Activated CD4-positive, alpha-beta memory T cell treated with anti-CD3 and anti-CD28 coated beads, Interleukin-2, amount 10 ng/mL, durations not matched to agents 7 days and 5 days (primary cell): Measurements from ENCODE around the gene CRYBG2. TPM values are rescaled to one million over a fixed set of nuclear protein-coding genes. Genes with fewer than 3 reads are reported as not detected.

Source experiments
- CTCF ChIA-PET: fragments of 350-600 bp; sonication (Branson Sonifier 250); formaldehyde crosslinking; loops from one replicate; lab custom pipeline; 2021; ENCODE audit warnings: antibody characterized with exemption, inconsistent platforms; lab: Charles Lee
- POLR2A ChIA-PET: fragments of 350-600 bp; sonication (Branson Sonifier 250); formaldehyde crosslinking; loops from one replicate; lab custom pipeline; 2021; ENCODE audit warnings: antibody characterized with exemption; lab: Charles Lee
- DNase-seq: peaks from one replicate; pipeline ENCODE4 v3.0.0-alpha.2; 2020
- H3K27ac Mint-ChIP-seq: one replicate; pipeline ENCODE4 v1.8.0; 2021; ENCODE audit warnings: mild to moderate bottlenecking, mixed read lengths
- H3K27me3 Mint-ChIP-seq: one replicate; pipeline ENCODE4 v1.8.0; 2021; ENCODE audit warnings: mixed read lengths
- H3K36me3 Mint-ChIP-seq: one replicate; pipeline ENCODE4 v1.8.0; 2021; ENCODE audit warnings: low read depth, mixed read lengths
- H3K4me1 Mint-ChIP-seq: one replicate; pipeline ENCODE4 v1.8.0; 2021; ENCODE audit warnings: mixed read lengths
- H3K4me3 Mint-ChIP-seq: one replicate; pipeline ENCODE4 v1.8.0; 2021; ENCODE audit warnings: mild to moderate bottlenecking, mixed read lengths
- H3K9me3 Mint-ChIP-seq: one replicate; pipeline ENCODE4 v1.8.0; 2021; ENCODE audit warnings: mixed read lengths
- total RNA-seq, 2 experiments: library from RNA; stranded (reverse); gene quantifications; one replicate each; pipeline ENCODE4 v1.2.3, GENCODE V29; 2021

Gene CRYBG2
- total RNA-seq, 2 experiments from 2014 or later = 1.9 to 4.3 TPM

DNA sequence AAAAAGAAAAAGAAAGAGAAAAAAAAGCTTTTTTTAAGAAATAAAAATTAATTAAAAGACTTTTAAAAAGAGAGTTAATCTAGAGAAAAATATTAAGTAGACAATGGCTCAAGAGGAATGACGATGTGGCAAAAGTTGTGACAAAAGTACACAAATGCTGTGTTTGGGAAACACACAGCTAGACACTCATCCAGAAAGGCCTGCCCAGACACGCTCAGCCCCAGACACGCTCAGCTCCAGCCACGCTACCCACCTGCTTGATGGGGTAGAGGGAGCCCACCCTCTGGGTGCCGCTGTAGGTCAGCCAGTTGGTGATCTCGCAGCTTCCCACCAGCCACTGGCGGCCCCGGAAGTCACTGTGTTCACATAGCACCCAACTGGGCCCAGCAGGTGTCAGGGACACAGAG is 26.0 kb downstream of the CRYBG2 start:
- peaks cover 20% of the 10 kb centered on the region for H3K36me3 Mint-ChIP-seq
- peaks cover 7% of the 10 kb centered on the region for H3K4me1 Mint-ChIP-seq
- CTCF ChIA-PET = interaction anchor here (0.6 to 1.7 kb wide), 6 partner anchors 30 to 90 kb away, joined by 3 to 5 read pairs (median 4); no protein-coding TSS in a partner anchor
- no peaks in the 10 kb centered on the region for H3K9me3 Mint-ChIP-seq
- H3K27ac Mint-ChIP-seq = no peak overlapping the region
- no peak for DNase-seq
- POLR2A ChIA-PET = interaction anchor here (1.5 kb wide), 1 partner anchor 8 kb away, joined by 3 read pairs; no protein-coding TSS in a partner anchor
- no peak overlapping the region for H3K4me3 Mint-ChIP-seq
- no peaks in the 10 kb centered on the region for H3K27me3 Mint-ChIP-seq

DNA sequence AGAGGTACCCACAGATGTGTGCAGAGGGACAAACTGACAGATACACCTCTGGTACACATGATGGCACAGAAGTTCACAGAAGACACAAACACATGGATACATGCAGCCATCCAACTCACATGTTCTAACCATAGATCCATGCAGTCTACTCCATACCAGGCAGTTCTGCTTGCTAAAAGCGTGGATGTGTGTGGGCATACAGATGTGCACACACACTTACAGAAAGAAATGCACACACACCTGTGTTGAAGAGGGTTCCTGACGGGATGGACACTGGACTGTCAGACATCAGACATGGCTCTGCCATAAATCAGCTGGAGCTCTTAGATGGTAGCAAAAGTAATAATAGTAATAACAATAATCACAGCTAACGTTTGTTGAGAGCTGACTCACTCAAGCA is 29.4 kb downstream of the CRYBG2 start:
- peaks cover 35% of the 10 kb centered on the region for H3K4me1 Mint-ChIP-seq
- no peak overlapping the region for H3K27ac Mint-ChIP-seq
- POLR2A ChIA-PET = interaction anchor here (0.9 kb wide), 1 partner anchor 66 kb away, joined by 4 read pairs; no protein-coding TSS in a partner anchor
- H3K27me3 Mint-ChIP-seq = no peaks in the 10 kb centered on the region
- CTCF ChIA-PET = interaction anchor here (0.5 to 21.0 kb wide), 3 partner anchors 42 to 93 kb away, joined by 3 to 883 read pairs (median 4); partner anchors contain the start of gene SH3BGRL3
- peaks cover 50% of the 10 kb centered on the region for H3K36me3 Mint-ChIP-seq
- no peaks in the 10 kb centered on the region for H3K9me3 Mint-ChIP-seq
- DNase-seq = no peak
- no peak overlapping the region for H3K4me3 Mint-ChIP-seq

DNA sequence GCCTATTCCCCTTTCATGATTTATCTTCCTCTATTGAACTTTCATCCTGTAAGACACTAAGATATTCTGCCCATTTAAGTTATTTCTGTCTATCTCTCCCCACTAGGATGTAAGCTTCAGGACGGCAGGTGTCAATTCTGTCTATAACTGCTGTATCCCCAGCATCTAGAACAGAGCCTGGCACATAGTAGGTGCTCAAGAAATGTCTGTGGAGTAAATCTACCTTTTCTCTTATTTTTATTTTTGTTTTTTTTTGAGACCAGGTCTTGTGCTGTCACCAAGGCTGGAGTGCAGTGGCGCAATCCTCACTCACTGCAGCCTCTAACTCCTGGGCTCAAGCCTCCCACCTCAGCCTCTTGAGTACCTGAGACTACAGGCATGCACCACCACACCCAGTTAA is 30.5 kb downstream of the CRYBG2 start:
- Mint-ChIP-seq H3K4me3 (no peak overlapping the region), H3K9me3 (no peaks in the 10 kb centered on the region), H3K4me1 (peaks cover 38% of the 10 kb centered on the region), H3K27ac (peak overlapping the region; percentile 14), H3K36me3 (peaks cover 62% of the 10 kb centered on the region), H3K27me3 (no peaks in the 10 kb centered on the region)
- ChIA-PET CTCF (interaction anchor here (1.3 to 21.0 kb wide), 5 partner anchors 16 to 94 kb away, joined by 4 to 883 read pairs (median 27); partner anchors contain the start of gene SH3BGRL3), POLR2A (interaction anchor here (28.5 kb wide), 1 partner anchor 40 kb away, joined by 1302 read pairs; the partner anchor contains the start of gene SH3BGRL3)
- DNase-seq = no peak

DNA sequence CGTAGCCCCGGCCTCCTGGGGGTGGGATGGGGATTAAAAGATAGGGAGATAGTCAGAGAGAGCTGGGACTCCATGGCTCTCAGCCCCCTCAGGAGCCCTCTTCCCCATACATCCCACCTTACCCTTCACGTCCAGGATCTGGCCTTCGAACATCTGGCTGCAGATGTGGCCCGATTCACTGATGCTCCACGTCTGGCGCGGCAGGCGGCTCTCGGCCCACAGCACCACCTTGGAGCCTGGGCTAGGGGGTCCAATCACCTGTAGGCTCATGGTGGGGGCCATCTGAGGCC is 31.9 kb downstream of the CRYBG2 start:
- CTCF ChIA-PET = interaction anchor here (0.6 to 21.0 kb wide), 24 partner anchors 10 to 177 kb away, joined by 3 to 883 read pairs (median 4); partner anchors contain the start of genes C1orf232, CEP85, DHDDS and SH3BGRL3
- POLR2A ChIA-PET = interaction anchor here (0.6 to 28.5 kb wide), 13 partner anchors 9 to 110 kb away, joined by 3 to 1302 read pairs (median 5); partner anchors contain the start of genes CEP85, DHDDS, SH3BGRL3 and UBXN11
- Mint-ChIP-seq H3K4me3 (no peak overlapping the region), H3K9me3 (no peaks in the 10 kb centered on the region), H3K4me1 (peaks cover 48% of the 10 kb centered on the region), H3K27me3 (no peaks in the 10 kb centered on the region), H3K36me3 (peaks cover 70% of the 10 kb centered on the region), H3K27ac (peak overlapping the region; percentile 97)
- DNase-seq = no peak

DNA sequence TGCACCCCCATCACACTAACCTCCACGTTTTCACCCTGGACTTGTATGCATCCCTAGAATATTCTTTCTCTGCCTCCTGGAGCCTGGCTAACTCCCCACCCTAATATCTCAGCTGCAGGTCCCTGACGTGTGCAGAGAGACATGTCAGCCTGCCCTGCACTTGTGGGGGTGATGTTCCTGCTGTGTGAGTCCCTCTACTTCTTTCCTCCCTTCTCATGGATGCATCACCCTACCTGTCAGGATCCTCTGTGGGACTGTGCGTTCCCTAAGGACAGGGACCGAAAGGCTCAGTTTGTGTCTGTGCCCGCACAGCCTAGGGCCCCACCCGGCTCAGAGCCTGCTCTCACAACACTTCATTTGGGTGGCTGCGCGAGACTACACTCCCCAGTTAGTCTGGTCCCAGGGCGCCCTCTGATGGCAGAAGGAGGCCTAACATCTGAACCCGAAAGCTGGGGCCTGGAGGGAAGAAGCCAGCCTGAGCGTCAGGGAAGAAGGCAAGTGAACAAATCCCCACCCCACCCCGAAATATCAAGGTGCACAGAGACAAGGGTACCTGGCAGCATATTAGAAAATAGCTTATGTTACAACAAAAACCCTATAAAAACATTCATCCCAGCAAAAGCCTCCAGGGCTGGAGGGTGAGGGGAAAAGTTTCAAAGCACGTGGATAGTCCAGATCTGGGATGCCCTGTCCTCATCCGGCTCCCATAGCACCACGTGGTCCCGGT is 32.5 kb downstream of the CRYBG2 start:
- H3K27ac Mint-ChIP-seq = peak overlapping the region; percentile 97
- H3K36me3 Mint-ChIP-seq = peaks cover 70% of the 10 kb centered on the region
- ChIA-PET POLR2A (interaction anchor here (0.6 to 28.5 kb wide), 13 partner anchors 10 to 111 kb away, joined by 3 to 1302 read pairs (median 5); partner anchors contain the start of genes CEP85, DHDDS, SH3BGRL3 and UBXN11), CTCF (interaction anchor here (0.6 to 21.0 kb wide), 26 partner anchors 10 to 176 kb away, joined by 3 to 883 read pairs (median 4); partner anchors contain the start of genes C1orf232, CEP85, DHDDS and SH3BGRL3)
- peaks cover 51% of the 10 kb centered on the region for H3K4me1 Mint-ChIP-seq
- DNase-seq = peak; percentile 95
- H3K4me3 Mint-ChIP-seq = peak overlapping the region; percentile 84
- no peaks in the 10 kb centered on the region for H3K27me3 Mint-ChIP-seq
- no peaks in the 10 kb centered on the region for H3K9me3 Mint-ChIP-seq

DNA sequence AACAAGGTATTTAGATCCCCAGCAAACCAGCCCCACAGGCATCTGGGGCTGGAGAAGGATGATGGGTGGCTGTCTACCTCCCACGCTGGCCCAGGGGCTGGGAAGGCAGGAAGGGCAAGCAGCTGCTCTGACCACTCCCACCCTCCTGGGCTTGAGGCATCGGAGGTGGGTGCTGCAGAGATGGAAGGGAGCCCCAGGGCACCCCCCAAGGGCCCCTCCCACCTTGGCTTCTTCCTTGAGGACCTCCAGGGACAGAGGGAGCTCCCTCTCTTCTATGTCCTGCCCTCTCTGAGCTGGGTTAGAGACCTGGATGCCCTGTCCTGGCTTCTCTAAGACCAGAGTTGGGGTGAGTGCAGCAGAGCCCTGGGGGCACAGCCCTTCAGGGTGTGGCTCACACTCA is 33.0 kb downstream of the CRYBG2 start:
- DNase-seq = no peak
- H3K4me3 Mint-ChIP-seq = peak overlapping the region; percentile 84
- H3K27ac Mint-ChIP-seq = peak overlapping the region; percentile 97
- H3K9me3 Mint-ChIP-seq = no peaks in the 10 kb centered on the region
- H3K4me1 Mint-ChIP-seq = peaks cover 57% of the 10 kb centered on the region
- H3K27me3 Mint-ChIP-seq = no peaks in the 10 kb centered on the region
- H3K36me3 Mint-ChIP-seq = peaks cover 70% of the 10 kb centered on the region
- ChIA-PET POLR2A (interaction anchor here (1.4 to 28.5 kb wide), 6 partner anchors 14 to 111 kb away, joined by 5 to 1302 read pairs (median 12); partner anchors contain the start of genes CEP85, DHDDS, SH3BGRL3 and UBXN11), CTCF (interaction anchor here (1.0 to 21.0 kb wide), 18 partner anchors 9 to 176 kb away, joined by 3 to 883 read pairs (median 4); partner anchors contain the start of genes C1orf232, CEP85, DHDDS and SH3BGRL3)

DNA sequence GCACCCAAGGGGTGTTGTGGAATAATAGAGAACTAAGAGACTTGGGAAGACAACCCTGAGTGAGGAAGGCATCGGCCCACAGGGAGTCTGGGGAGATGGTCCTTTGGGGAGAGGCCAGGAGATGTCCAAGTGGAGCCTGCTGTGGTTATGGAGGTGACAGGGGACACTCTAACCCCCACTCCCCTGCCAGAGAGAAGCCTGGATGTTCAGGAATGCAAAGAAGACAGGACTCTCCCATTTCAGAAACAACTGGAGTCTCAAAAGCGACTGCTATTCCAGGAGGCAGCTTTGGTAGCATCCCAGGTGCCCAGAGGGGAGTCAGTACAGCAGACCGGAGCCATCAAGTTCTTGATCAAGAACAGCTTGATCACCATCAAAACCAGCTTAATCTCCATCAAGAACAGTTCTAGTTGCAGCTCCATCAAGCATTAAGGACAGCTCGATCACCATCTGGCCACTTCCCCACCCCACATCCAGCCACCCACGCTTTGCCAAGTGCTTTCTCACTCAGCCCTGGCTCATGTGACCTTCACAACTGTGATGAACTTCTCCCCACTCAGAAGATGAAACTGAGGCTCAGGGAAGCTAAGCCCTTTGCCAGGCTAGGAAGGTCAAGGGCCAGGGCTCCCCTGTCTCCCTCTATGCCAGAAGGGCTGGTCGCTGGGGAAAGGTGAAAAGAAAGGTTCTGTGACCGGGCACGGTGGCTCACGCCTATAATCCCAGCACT is 35.4 kb downstream of the CRYBG2 start:
- DNase-seq = no peak
- Mint-ChIP-seq H3K9me3 (no peaks in the 10 kb centered on the region), H3K36me3 (peaks cover 55% of the 10 kb centered on the region), H3K4me1 (peaks cover 76% of the 10 kb centered on the region), H3K27me3 (no peaks in the 10 kb centered on the region), H3K4me3 (peak overlapping the region; percentile 84), H3K27ac (peak overlapping the region; percentile 76)
- POLR2A ChIA-PET = interaction anchor here (0.8 to 28.5 kb wide), 14 partner anchors 12 to 195 kb away, joined by 3 to 1302 read pairs (median 4); partner anchors contain the start of genes CEP85, SH3BGRL3 and UBXN11
- CTCF ChIA-PET = interaction anchor here (0.8 to 21.0 kb wide), 17 partner anchors 8 to 149 kb away, joined by 3 to 883 read pairs (median 5); partner anchors contain the start of genes CEP85, SH3BGRL3, UBXN11 and ZNF593

DNA sequence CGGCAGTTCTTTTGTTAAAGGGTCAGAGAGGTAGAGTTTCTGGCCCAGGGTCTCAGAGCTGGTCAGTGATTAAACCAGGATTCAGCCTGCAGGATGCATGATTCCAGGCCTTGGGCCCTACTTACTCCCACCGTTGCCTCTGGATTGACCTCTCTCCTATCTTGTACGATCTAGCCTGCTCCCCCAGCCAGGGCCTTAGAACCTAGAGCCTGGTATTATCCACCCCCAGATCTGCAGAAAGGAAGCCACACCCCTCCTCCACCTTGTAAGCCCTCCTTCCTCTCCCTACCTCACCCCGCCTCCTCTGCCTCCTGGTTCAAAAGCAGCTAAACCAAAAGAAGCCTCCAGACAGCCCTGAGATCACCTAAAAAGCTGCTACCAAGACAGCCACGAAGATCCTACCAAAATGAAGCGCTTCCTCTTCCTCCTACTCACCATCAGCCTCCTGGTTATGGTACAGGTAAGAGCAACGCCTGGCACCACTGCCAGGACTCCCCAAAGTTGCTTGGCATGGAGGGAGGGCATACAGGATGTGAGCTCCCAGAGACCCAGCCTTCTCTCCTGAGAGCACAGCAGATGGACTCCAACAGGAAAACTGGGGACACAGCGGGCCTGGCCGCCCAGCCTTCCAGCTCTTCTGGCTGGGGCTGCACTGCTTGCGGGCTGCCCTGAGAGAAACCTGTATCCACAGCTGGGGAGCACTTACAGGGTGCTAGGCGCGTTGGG is 36.2 kb downstream of the CRYBG2 start, which contains the start of gene CD52:
Gene CD52, plus strand, starts transcription at position 347 of the 726 bp plus-strand sequence. Its CDS starts 60 bp downstream, at position 407.
- H3K27ac Mint-ChIP-seq = peak within 1 kb of the TSS; percentile 76

DNA sequence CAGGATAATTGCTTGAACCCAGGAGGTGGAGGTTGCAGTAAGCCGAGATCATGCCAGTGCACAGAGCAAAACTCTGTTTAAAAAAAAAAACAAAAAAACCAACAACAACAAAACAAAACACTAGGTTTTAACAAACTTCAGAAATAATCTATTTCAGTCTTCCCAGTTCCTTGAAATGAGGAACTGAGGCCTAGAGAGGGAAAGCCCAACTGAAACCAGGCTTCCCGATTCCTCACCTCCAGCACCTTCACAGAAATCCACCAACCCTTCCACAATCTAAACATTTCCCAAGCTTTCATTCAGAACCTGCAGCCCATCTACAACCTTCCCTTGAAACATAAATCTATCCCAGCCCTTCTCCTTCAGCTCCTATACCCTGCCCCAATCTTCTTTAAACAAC is 36.8 kb downstream of the CRYBG2 start:
- no peak for DNase-seq
- Mint-ChIP-seq H3K27me3 (no peaks in the 10 kb centered on the region), H3K4me1 (peaks cover 69% of the 10 kb centered on the region), H3K27ac (peak overlapping the region; percentile 76), H3K36me3 (peaks cover 41% of the 10 kb centered on the region), H3K9me3 (no peaks in the 10 kb centered on the region), H3K4me3 (peak overlapping the region; percentile 84)
- ChIA-PET POLR2A (interaction anchor here (0.7 to 28.5 kb wide), 11 partner anchors 10 to 184 kb away, joined by 3 to 1302 read pairs (median 4); partner anchors contain the start of genes DHDDS, SH3BGRL3 and UBXN11), CTCF (interaction anchor here (0.6 to 21.0 kb wide), 7 partner anchors 10 to 77 kb away, joined by 3 to 883 read pairs (median 7); partner anchors contain the start of genes SH3BGRL3 and UBXN11)

More for the DNA sequence above, 36.2 kb downstream of the CRYBG2 start, which contains the start of gene CD52:
- peaks cover 75% of the 10 kb centered on the region for H3K4me1 Mint-ChIP-seq
- peaks cover 48% of the 10 kb centered on the region for H3K36me3 Mint-ChIP-seq
- DNase-seq = peak; percentile 81
- CTCF ChIA-PET = interaction anchor here (0.9 to 21.0 kb wide), 14 partner anchors 8 to 148 kb away, joined by 3 to 883 read pairs (median 6); partner anchors contain the start of genes CEP85, SH3BGRL3, UBXN11 and ZNF593
- H3K27me3 Mint-ChIP-seq = no peaks in the 10 kb centered on the region
- H3K4me3 Mint-ChIP-seq = peak within 1 kb of the TSS; percentile 84
- no peaks in the 10 kb centered on the region for H3K9me3 Mint-ChIP-seq
- POLR2A ChIA-PET = interaction anchor here (0.7 to 28.5 kb wide), 15 partner anchors 11 to 183 kb away, joined by 3 to 1302 read pairs (median 4); partner anchors contain the start of genes DHDDS, SH3BGRL3 and UBXN11

DNA sequence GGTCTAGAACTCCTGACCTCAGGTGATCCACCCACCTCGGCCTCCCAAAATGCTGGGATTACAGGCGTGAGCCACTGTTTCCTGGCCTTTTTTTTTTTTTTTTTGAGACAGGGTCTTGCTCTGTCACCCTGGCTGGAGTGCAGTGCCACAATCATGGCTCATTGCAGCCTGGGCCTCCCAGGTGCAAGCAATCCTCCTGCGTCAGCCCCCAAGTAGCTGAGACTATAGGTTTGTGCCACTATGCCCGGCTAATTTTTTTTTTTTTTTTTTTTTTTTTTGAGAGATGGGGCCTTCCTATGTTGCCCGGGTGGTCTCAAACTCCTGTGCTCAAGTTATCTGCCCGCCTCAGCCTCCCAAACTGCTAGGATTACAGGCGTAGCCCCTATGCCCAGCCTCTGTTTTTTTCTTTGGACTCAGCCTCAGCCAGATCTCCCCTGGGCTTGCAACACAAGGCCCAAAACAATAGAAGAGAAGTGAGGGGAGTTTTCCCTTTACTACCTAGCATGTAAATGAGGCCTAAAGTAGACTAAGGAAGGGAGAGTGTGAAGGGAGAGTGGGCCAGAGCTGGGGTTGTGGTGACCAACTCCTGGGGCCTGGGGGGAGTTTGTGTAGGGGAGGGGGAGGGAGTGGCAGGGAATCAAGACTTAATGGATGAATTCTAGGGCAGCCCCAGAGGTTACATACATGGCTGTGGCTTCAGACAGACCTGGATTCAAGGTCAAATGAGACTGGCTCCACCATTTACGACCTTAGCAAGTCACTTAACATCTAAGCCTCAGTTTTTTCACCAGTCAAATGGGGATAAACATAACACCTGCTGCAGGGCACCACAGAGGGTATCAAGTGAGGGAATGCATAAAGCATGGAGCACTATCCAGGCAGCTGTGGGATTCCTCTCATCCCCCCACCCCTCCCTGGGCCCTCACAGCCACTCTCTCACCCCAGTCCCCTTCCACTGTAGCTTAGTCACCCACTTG is 37.8 kb downstream of the CRYBG2 start:
- Mint-ChIP-seq H3K4me3 (peak overlapping the region; percentile 84), H3K4me1 (peaks cover 68% of the 10 kb centered on the region), H3K27ac (peak overlapping the region; percentile 70), H3K36me3 (peaks cover 33% of the 10 kb centered on the region), H3K27me3 (no peaks in the 10 kb centered on the region), H3K9me3 (no peaks in the 10 kb centered on the region)
- CTCF ChIA-PET = interaction anchor here (0.6 to 21.0 kb wide), 12 partner anchors 9 to 454 kb away, joined by 3 to 883 read pairs (median 4); partner anchors contain the start of genes CEP85, SH3BGRL3, UBXN11 and ZNF593
- no peak for DNase-seq
- POLR2A ChIA-PET = interaction anchor here (1.1 to 28.5 kb wide), 4 partner anchors 9 to 120 kb away, joined by 3 to 1302 read pairs (median 117); partner anchors contain the start of genes SH3BGRL3 and UBXN11
